ENCODE measurements around the gene LDLRAD4. TPM values are rescaled to one million over a fixed set of nuclear protein-coding genes. Genes with fewer than 3 reads are reported as not detected.
A peak's percentile ranks its signal among the peaks of the same experiment; 100 is the strongest.

LDLRAD4 gene
- total RNA-seq, 4 donors from 2014 or later, result 14.0 to 36.9 (median 29.3) TPM

GRCh38 chr18:13555192-13555591 is 336.6 kb downstream of the LDLRAD4 start:
- DNase-seq (ENCODE audit: low spot score in 2 of 2), result no peak
- TF ChIP-seq POLR2A (IDR thresholded peaks at IDR 0.05) (no peak), EP300 (IDR thresholded peaks at IDR 0.05) (no peak), CTCF (IDR thresholded peaks at IDR 0.05) (no peak)
- H3K27me3 ChIP-seq, result no peaks in the 10 kb centered on the region
- WGBS, 2 donors, result 93 to 98% methylated on average over 2 of the region's 2 CpGs
- H3K27ac ChIP-seq, result no peak overlapping the region
- H3K9me3 ChIP-seq, result no peaks in the 10 kb centered on the region
- H3K4me1 ChIP-seq, result peaks cover 0 to 15% (median 2%) of the 10 kb centered on the region in 4 donors
- H3K36me3 ChIP-seq, result no peaks in the 10 kb centered on the region
- H3K4me3 ChIP-seq, result no peak overlapping the region

DNA sequence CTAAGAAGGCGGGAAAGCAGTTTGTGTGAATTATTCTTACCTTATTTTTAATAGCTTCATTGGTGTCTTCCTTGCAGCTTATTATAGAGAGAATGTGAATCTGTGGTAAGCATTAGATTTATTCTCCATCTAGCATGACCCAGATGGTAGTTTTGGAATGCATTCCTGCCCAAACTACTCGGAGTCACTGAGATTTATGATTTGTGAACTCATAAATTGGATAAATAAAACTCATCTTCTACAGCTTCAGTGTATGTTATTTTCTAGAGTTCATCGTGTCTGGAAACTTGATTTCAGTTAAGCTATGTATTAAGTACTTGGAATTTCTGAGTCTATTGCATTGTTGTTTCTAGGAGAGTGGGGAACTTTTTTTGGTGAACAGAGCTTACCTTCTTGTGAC is 337.3 kb downstream of the LDLRAD4 start:
- Histone ChIP-seq H3K27me3 (no peaks in the 10 kb centered on the region), H3K27ac (no peak overlapping the region), H3K36me3 (no peaks in the 10 kb centered on the region), H3K4me3 (no peak overlapping the region), H3K4me1 (peaks cover 0 to 15% (median 2%) of the 10 kb centered on the region in 4 donors), H3K9me3 (no peaks in the 10 kb centered on the region)
- TF ChIP-seq EP300 (IDR thresholded peaks at IDR 0.05) (no peak), CTCF (IDR thresholded peaks at IDR 0.05) (no peak), POLR2A (IDR thresholded peaks at IDR 0.05) (no peak)
- DNase-seq (ENCODE audit: low spot score in 2 of 2), result no peak
- WGBS, 2 donors, result 51 to 66% methylated on average over 3 of the region's 3 CpGs

- WGBS, 2 donors, result 63 to 74% methylated on average over 3 of the region's 3 CpGs
Observed at GRCh38 chr18:13556502-13556901, 337.9 kb downstream of the LDLRAD4 start.

DNA sequence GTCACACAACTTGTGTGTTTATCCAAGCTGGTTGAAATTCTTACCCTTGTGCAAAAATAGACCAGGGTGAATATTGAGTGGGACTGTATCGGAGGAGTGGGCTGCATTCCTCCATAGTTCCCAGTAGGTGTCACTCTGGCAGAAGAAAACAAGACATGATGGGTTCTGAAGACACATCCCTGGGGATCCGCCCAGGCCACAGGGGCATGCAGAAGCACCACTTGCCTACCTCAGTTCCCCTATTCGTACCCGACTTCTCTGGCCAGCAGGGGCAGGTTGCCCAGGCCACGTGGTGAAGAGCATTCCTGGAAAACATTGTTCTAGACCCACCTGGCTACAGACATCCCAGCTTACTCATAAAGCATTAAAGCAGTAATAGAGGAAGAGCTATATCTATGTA is 339.6 kb downstream of the LDLRAD4 start:
- 6 to 22% methylated on average over 5 of the region's 5 CpGs for WGBS, 2 donors
- peaks cover 0 to 26% (median 8%) of the 10 kb centered on the region in 4 donors for H3K4me1 ChIP-seq
- no peak overlapping the region for H3K4me3 ChIP-seq
- no peak for TF ChIP-seq POLR2A (IDR thresholded peaks at IDR 0.05)
- TF ChIP-seq CTCF (IDR thresholded peaks at IDR 0.05), result peak; percentile 46 to 68 (median 52)
- H3K27ac ChIP-seq, result no peak overlapping the region
- DNase-seq (ENCODE audit: low spot score in 2 of 2), result no peak
- H3K27me3 ChIP-seq, result no peaks in the 10 kb centered on the region
- no peaks in the 10 kb centered on the region for H3K36me3 ChIP-seq
- H3K9me3 ChIP-seq, result no peaks in the 10 kb centered on the region

More at GRCh38 chr18:13556502-13556901, 337.9 kb downstream of the LDLRAD4 start:
- Histone ChIP-seq H3K4me3 (no peak overlapping the region), H3K36me3 (no peaks in the 10 kb centered on the region), H3K9me3 (no peaks in the 10 kb centered on the region), H3K27ac (no peak overlapping the region), H3K27me3 (no peaks in the 10 kb centered on the region), H3K4me1 (peaks cover 0 to 15% (median 2%) of the 10 kb centered on the region in 4 donors)
- DNase-seq (ENCODE audit: low spot score in 2 of 2), result no peak
- no peak for TF ChIP-seq EP300 (IDR thresholded peaks at IDR 0.05)
- no peak for TF ChIP-seq CTCF (IDR thresholded peaks at IDR 0.05)
- no peak for TF ChIP-seq POLR2A (IDR thresholded peaks at IDR 0.05)

GRCh38 chr18:13558790-13559189 is 340.2 kb downstream of the LDLRAD4 start:
- H3K9me3 ChIP-seq, result no peaks in the 10 kb centered on the region
- WGBS, 2 donors, result 77 to 80% methylated on average over 6 of the region's 6 CpGs
- peaks cover 0 to 32% (median 14%) of the 10 kb centered on the region in 4 donors for H3K4me1 ChIP-seq
- TF ChIP-seq POLR2A (IDR thresholded peaks at IDR 0.05) (no peak), EP300 (IDR thresholded peaks at IDR 0.05) (no peak), CTCF (IDR thresholded peaks at IDR 0.05) (no peak)
- no peaks in the 10 kb centered on the region for H3K27me3 ChIP-seq
- DNase-seq (ENCODE audit: low spot score in 2 of 2), result no peak
- no peaks in the 10 kb centered on the region for H3K36me3 ChIP-seq
- H3K4me3 ChIP-seq, result no peak overlapping the region
- H3K27ac ChIP-seq, result no peak overlapping the region

Measured in tibial nerve (tissue), 4 donors.